ENCODE data around the gene GLIPR1L1.
"Not testable (repeated sequence)": the region's sequence is repeated elsewhere in the genome, so short reads cannot be mapped to it uniquely, and the experiment has no call there.

The GLIPR1L1 gene

GRCh38 chr12:75327642-75328041 is 6.8 kb upstream of the GLIPR1L1 start:
- Mint-ChIP-seq H3K36me3 (no peaks in the 10 kb centered on the region), H3K27ac (no peak overlapping the region), H3K4me3 (no peak overlapping the region), H3K9me3 (no peaks in the 10 kb centered on the region), H3K27me3 (peaks cover 16% of the 10 kb centered on the region in 2 donors), H3K4me1 (peaks cover 6 to 16% of the 10 kb centered on the region in 2 donors)
- DNase-seq (no peak), ATAC-seq (replicated peaks) (no peak)

- peak within 1 kb of the TSS; percentile 56 for H3K27ac Mint-ChIP-seq
- peak; percentile 69 for DNase-seq
These were observed 4.3 kb upstream of the GLIPR1L1 start, which contains the start of gene CAPS2 for GRCh38 chr12:75329918-75330826. Gene CAPS2 (minus strand): TSS chr12:75330324. CDS start chr12:75326498, 3,826 bp downstream.

GRCh38 chr12:75337905-75338304 is 3.4 kb downstream of the GLIPR1L1 start:
- no peak overlapping the region for H3K4me3 Mint-ChIP-seq
- DNase-seq (no peak), ATAC-seq (replicated peaks) (no peak)
- H3K27ac Mint-ChIP-seq, result no peak overlapping the region
- no peaks in the 10 kb centered on the region for H3K36me3 Mint-ChIP-seq
- peaks cover 7 to 10% of the 10 kb centered on the region in 2 donors for H3K4me1 Mint-ChIP-seq
- peaks cover 11 to 13% of the 10 kb centered on the region in 2 donors for H3K27me3 Mint-ChIP-seq
- peaks cover 0 to 1% of the 10 kb centered on the region in 2 donors for H3K9me3 Mint-ChIP-seq

More at GRCh38 chr12:75329918-75330826, 4.3 kb upstream of the GLIPR1L1 start, which contains the start of gene CAPS2:
- Mint-ChIP-seq H3K4me1 (peaks cover 14 to 24% of the 10 kb centered on the region in 2 donors), H3K4me3 (peak within 1 kb of the TSS; percentile 86 to 87), H3K36me3 (no peaks in the 10 kb centered on the region), H3K27me3 (peaks cover 26% of the 10 kb centered on the region in 2 donors), H3K9me3 (no peaks in the 10 kb centered on the region)
- ATAC-seq (replicated peaks), result peak; percentile 87

GRCh38 chr12:75341873-75342272 is 7.4 kb downstream of the GLIPR1L1 start:
- ATAC-seq (replicated peaks) (no peak), DNase-seq (no peak)
- Mint-ChIP-seq H3K27me3 (peaks cover 0 to 3% of the 10 kb centered on the region in 2 donors), H3K36me3 (no peaks in the 10 kb centered on the region), H3K4me1 (peaks cover 0 to 3% of the 10 kb centered on the region in 2 donors), H3K4me3 (no peak overlapping the region), H3K9me3 (peaks cover 0 to 1% of the 10 kb centered on the region in 2 donors), H3K27ac (no peak overlapping the region)

GRCh38 chr12:75345531-75345930 is 11.1 kb downstream of the GLIPR1L1 start:
- Mint-ChIP-seq H3K4me1 (peaks cover 0 to 3% of the 10 kb centered on the region in 2 donors), H3K9me3 (no peaks in the 10 kb centered on the region), H3K27ac (no peak overlapping the region), H3K36me3 (no peaks in the 10 kb centered on the region), H3K4me3 (no peak overlapping the region), H3K27me3 (peaks cover 0 to 3% of the 10 kb centered on the region in 2 donors)
- DNase-seq (no peak), ATAC-seq (replicated peaks) (no peak)

- H3K27me3 Mint-ChIP-seq; ATAC-seq (replicated peaks); H3K4me3 Mint-ChIP-seq; DNase-seq; H3K9me3 Mint-ChIP-seq; H3K36me3 Mint-ChIP-seq; H3K4me1 Mint-ChIP-seq; H3K27ac Mint-ChIP-seq: not testable (repeated sequence)
These were observed 11.7 kb downstream of the GLIPR1L1 start for GRCh38 chr12:75346215-75346614.

- peaks cover 6 to 11% of the 10 kb centered on the region in 2 donors for H3K9me3 Mint-ChIP-seq
- ATAC-seq (replicated peaks) (no peak), DNase-seq (no peak)
- no peaks in the 10 kb centered on the region for H3K4me1 Mint-ChIP-seq
- H3K36me3 Mint-ChIP-seq, result peaks cover 7 to 12% of the 10 kb centered on the region in 2 donors
- no peak overlapping the region for H3K4me3 Mint-ChIP-seq
- no peaks in the 10 kb centered on the region for H3K27me3 Mint-ChIP-seq
- no peak overlapping the region for H3K27ac Mint-ChIP-seq
These were observed 15.5 kb downstream of the GLIPR1L1 start for GRCh38 chr12:75349946-75350345.

- peaks cover 8 to 14% of the 10 kb centered on the region in 2 donors for H3K9me3 Mint-ChIP-seq
- H3K36me3 Mint-ChIP-seq, result peaks cover 9 to 16% of the 10 kb centered on the region in 2 donors
- no peak overlapping the region for H3K27ac Mint-ChIP-seq
- no peaks in the 10 kb centered on the region for H3K4me1 Mint-ChIP-seq
- no peaks in the 10 kb centered on the region for H3K27me3 Mint-ChIP-seq
- DNase-seq, result no peak
- ATAC-seq (replicated peaks), result no peak
- no peak overlapping the region for H3K4me3 Mint-ChIP-seq
These were observed 15.9 kb downstream of the GLIPR1L1 start for GRCh38 chr12:75350413-75350812.

GRCh38 chr12:75354011-75354410 is 19.5 kb downstream of the GLIPR1L1 start:
- Mint-ChIP-seq H3K9me3 (peaks cover 8 to 14% of the 10 kb centered on the region in 2 donors), H3K27me3 (no peaks in the 10 kb centered on the region), H3K4me1 (no peaks in the 10 kb centered on the region), H3K36me3 (peaks cover 9 to 16% of the 10 kb centered on the region in 2 donors), H3K27ac (no peak overlapping the region), H3K4me3 (no peak overlapping the region)
- ATAC-seq (replicated peaks) (no peak), DNase-seq (no peak)

- Mint-ChIP-seq H3K4me3 (no peak overlapping the region), H3K27me3 (no peaks in the 10 kb centered on the region), H3K36me3 (peaks cover 8 to 19% of the 10 kb centered on the region in 2 donors), H3K4me1 (peaks cover 8 to 14% of the 10 kb centered on the region in 2 donors), H3K27ac (no peak overlapping the region), H3K9me3 (peaks cover 9 to 11% of the 10 kb centered on the region in 2 donors)
- DNase-seq (no peak), ATAC-seq (replicated peaks) (peak in 1 of 2 donors; percentile 47)
These were observed 26.4 kb downstream of the GLIPR1L1 start for GRCh38 chr12:75360920-75361319.

GRCh38 chr12:75361408-75361807 is 26.9 kb downstream of the GLIPR1L1 start:
- no peak overlapping the region for H3K27ac Mint-ChIP-seq
- peaks cover 10 to 19% of the 10 kb centered on the region in 2 donors for H3K4me1 Mint-ChIP-seq
- DNase-seq (no peak), ATAC-seq (replicated peaks) (peak; percentile 29 to 38)
- no peak overlapping the region for H3K4me3 Mint-ChIP-seq
- no peaks in the 10 kb centered on the region for H3K27me3 Mint-ChIP-seq
- H3K36me3 Mint-ChIP-seq, result peaks cover 8 to 19% of the 10 kb centered on the region in 2 donors
- peaks cover 9 to 11% of the 10 kb centered on the region in 2 donors for H3K9me3 Mint-ChIP-seq

- Mint-ChIP-seq H3K4me3 (no peak overlapping the region), H3K4me1 (peaks cover 11 to 24% of the 10 kb centered on the region in 2 donors), H3K27ac (no peak overlapping the region), H3K9me3 (peaks cover 8 to 10% of the 10 kb centered on the region in 2 donors), H3K36me3 (peaks cover 8 to 19% of the 10 kb centered on the region in 2 donors), H3K27me3 (no peaks in the 10 kb centered on the region)
- no peak for DNase-seq
- ATAC-seq (replicated peaks), result no peak
These were observed 30.4 kb downstream of the GLIPR1L1 start for GRCh38 chr12:75364919-75365318.

- no peak overlapping the region for H3K4me3 Mint-ChIP-seq
- H3K9me3 Mint-ChIP-seq, result peaks cover 1 to 2% of the 10 kb centered on the region in 2 donors
- ATAC-seq (replicated peaks) (no peak), DNase-seq (no peak)
- no peak overlapping the region for H3K27ac Mint-ChIP-seq
- peaks cover 2 to 3% of the 10 kb centered on the region in 2 donors for H3K36me3 Mint-ChIP-seq
- H3K4me1 Mint-ChIP-seq, result peaks cover 3 to 12% of the 10 kb centered on the region in 2 donors
- no peaks in the 10 kb centered on the region for H3K27me3 Mint-ChIP-seq
These were observed 32.2 kb downstream of the GLIPR1L1 start for GRCh38 chr12:75366629-75367028.

- no peaks in the 10 kb centered on the region for H3K4me1 Mint-ChIP-seq
- H3K4me3 Mint-ChIP-seq, result no peak overlapping the region
- peaks cover 0 to 4% of the 10 kb centered on the region in 2 donors for H3K36me3 Mint-ChIP-seq
- H3K27me3 Mint-ChIP-seq, result no peaks in the 10 kb centered on the region
- no peaks in the 10 kb centered on the region for H3K9me3 Mint-ChIP-seq
- DNase-seq (no peak), ATAC-seq (replicated peaks) (no peak)
- no peak overlapping the region for H3K27ac Mint-ChIP-seq
These were observed 40.5 kb downstream of the GLIPR1L1 start for GRCh38 chr12:75374971-75375370.

GRCh38 chr12:75378354-75378753 is 43.9 kb downstream of the GLIPR1L1 start:
- ATAC-seq (replicated peaks), result no peak
- no peak for DNase-seq
- no peaks in the 10 kb centered on the region for H3K27me3 Mint-ChIP-seq
- H3K9me3 Mint-ChIP-seq, result no peaks in the 10 kb centered on the region
- peaks cover 0 to 4% of the 10 kb centered on the region in 2 donors for H3K36me3 Mint-ChIP-seq
- no peak overlapping the region for H3K27ac Mint-ChIP-seq
- H3K4me3 Mint-ChIP-seq, result no peak overlapping the region
- H3K4me1 Mint-ChIP-seq, result no peaks in the 10 kb centered on the region

All from stimulated activated naive B cell treated with anti-CD40 and anti-IgM and Interleukin-4, amounts not matched to agents 10 μg/mL and 1 μg/mL and 100 μg/mL, for 72 hours (primary cell).